Hippocampal formation (tissue), 2 donors: ENCODE data around the gene MDN1.

Experiments
- DNase-seq, 2 donors: peaks; one replicate each; lab custom pipeline; 2025; lab: John Stamatoyannopoulos, UW

The MDN1 gene

DNA sequence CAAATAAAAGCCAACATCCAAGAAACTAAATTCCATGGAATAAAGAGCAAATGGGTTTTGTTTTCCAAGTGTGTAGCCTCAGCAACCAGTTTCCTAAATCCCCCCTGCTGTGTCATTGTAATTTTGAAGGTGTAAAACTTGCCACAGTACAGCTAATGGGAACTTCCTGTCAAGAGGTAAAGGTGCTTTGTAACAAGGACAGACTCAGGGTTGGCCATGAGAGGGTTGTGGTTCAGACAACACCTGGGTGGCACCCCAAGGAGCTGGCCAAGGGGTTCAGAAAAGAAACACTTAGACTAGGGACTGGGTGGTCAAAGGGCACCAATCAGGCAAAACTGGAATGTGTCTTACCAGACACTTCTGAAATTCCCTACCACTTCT lies 128.7 kb downstream of the MDN1 start:
- DNase-seq, result no peak

DNA sequence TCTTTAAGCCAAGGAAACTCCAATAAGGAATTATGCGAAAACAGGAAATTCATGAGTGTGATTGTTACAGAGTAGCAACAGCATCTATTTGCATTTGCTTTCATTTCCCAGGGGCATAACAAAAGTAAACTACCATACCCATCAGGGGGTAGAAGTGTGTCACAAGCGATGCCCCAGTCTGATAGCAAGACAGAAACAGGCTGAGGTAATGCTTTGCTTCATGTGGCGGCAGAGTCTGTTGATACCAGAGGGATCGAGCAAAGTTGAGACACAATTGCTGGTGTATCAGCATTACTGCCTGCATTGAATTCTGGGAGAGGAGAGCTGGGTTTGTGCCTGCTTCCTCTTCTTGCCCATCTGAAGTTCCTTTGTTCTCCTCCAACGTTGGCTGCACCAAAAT lies 129.9 kb downstream of the MDN1 start:
- peak; percentile 67 to 86 for DNase-seq

- no peak for DNase-seq
These were observed 131.3 kb downstream of the MDN1 start for GRCh38 chr6:89688328-89688727.

DNA sequence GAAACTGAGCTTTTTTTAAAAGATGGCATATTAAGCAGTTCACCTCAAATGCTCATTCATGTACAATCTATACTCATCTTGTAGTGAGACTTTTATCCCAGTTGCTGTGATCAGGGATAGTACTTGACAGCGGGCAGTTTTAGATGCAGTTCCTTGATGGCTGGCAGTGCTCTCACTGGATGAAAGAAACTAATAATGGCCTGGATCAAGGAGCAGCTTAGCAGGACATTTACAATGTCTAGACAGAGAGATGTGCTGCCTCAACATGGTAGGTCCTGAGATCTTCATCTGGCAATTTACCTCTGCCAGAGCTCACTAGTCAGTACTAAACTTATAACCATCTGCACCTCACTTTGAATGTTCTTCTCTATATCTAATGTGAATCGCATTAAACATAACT lies 134.3 kb downstream of the MDN1 start:
- no peak for DNase-seq

DNA sequence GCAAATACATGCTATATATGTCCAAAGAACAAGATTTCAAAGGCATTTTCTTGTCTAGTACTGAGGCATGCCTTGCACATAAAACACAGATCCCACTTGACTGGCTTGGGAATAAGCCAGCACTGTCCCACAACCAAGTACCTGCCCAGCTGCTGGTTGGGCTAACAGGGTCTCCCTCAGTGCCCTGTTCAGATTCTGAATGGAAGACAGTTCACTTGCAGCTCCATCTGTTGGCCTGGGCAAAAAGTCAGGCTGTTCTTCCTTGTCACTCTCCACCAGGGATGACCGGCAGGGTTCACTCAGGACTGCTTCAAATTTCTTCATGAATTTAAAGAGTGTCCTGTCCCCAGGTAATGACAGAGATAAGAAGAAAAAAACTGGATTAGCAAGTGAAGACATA lies 136.6 kb downstream of the MDN1 start:
- DNase-seq, result no peak

- no peak for DNase-seq
These were observed 137.5 kb downstream of the MDN1 start for GRCh38 chr6:89681983-89682564.

- DNase-seq, result no peak
These were observed 139.0 kb downstream of the MDN1 start for GRCh38 chr6:89680551-89680950.

DNA sequence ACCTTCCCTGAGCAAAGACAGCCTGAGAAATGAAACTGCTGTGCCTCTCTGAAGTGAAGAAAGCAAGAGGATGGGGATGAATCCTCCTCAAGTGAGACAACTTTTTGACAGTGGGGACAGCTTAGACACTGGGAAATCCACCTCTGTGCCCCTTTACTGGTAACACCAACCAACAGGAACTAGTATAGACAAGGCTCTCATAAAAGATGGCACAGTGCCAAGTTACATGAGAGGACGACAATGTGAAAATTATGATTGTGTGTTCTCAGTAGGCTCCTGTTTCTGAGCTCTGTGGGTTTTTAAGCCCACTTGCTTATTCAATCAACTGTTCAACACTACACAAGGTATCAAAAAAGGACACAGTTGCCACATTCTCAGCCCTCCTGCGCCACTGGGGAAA lies 139.4 kb downstream of the MDN1 start:
- DNase-seq, result no peak

DNA sequence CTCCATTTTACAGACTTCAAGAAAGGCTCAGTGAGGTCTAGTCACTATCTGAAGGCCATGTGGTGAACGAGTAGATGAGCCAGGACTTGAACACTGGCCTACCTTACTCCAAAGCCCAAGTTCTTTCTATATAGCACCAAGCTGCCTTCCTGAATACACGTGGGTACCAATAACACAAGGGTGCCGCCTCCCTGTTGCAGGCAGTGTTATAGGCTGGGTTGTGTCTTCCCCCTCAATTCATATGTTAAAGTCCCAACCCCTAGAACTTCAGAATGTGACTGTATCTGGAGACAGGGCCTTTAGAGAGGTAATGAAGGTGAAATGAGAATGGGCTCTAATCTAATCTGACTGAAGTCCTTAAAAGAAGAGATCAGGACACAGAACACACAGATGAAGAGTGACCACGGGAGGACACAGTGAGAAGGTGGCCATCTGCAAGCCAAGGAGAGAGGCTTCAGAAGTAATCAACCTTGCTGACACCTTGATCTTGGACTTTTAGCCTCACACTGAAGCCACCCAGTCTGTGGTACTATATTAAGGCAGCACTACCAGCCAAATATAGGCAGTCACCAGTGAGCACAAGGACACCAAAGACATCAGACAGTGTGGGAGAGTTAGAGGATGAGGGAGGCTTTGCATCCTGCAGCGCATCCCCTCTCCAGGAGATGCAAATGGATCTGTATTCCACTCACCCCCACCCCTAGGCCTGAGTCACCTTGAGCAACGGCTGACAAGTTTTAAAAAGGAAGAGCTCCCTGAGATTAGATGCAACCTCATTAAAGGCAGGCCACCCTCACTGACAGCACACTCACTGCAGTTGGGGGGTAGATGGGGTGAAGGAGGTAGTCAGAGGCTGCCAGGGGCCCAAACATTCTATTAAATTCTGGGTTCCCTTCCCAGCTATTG lies 140.1 kb downstream of the MDN1 start:
- DNase-seq, result no peak

DNA sequence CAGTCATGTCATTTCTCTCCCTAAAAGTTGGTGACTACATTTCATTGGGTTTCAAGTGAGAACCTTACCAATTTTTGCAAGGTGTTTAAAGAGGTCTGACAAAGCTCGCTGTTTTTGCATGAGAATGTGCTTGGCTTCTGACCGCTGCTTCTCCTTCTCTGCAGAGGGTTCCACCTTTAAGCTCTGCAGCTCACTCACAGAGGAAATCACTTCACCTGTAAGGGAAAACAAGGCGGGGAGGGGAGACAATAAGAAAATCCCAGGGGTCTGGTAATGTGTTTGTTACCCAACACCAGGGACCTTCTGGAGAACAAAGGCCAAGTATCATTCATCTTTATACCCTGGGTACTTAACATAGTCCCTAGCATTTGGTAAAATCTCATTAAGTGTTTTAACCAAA lies 141.1 kb downstream of the MDN1 start:
- no peak for DNase-seq

DNA sequence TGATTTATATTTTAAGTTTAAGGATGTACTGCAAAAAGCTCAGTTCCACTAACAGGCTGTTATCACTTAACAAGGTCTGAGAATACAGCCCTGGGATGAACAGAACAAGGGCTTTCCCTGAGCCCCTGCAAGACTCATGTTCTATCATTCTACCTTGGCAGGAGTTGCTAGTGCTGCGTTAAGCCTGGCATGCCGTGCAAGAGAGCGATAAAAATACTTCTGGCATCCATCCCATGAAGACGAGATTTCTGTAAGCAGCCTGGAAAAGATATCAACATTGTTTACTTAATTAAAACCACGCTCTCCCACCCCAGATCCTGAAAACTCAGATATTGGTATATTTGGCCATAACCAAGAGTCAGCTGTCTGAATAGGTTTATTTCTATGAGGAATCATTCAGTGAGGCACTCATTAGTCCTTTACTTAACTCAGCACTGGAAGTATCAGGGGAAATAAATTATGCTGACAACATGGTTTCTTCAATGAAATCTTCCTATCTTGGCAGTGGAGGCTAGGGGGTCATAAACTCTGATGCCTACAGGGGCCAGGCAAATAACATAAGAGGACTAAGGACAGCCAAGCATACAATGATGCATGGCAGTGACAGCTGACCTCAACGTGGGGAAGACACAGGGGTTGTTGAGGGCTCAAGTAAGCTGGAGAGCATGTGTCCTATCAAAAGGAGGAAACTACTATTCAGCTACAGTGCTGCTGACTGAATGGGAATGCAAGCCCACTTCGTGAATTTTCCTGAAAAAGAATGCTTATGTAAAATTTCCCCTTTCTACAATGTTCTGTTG lies 143.4 kb downstream of the MDN1 start:
- DNase-seq, result no peak

DNA sequence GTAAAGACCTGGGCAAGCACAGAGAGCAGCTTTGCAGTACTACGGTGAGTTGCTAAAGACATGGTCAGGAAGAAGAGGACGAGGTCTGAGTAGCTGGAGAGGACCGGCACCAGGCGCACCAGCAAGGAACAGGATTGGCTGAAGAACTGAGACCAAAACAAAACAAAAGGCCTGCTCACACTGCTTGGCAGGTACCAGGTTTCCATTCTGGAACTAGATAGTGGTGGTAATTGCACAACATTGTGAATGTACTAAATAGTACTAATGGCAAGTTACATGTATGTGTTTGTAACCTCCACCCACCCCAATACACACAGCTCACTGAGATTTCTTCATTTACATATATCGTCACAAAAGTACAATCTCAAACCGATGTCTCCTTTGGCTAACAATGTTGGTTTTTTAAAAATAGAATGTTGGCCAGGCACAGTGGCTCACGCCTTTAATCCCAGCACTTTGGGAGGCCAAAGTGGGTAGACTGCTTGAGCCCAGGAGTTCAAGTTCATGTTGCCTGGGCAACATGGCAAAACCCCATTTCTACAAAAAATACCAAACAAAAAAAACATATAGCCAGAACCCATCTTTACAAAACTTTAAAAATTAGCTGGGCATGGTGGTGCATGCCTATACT lies 148.5 kb downstream of the MDN1 start:
- no peak for DNase-seq

DNA sequence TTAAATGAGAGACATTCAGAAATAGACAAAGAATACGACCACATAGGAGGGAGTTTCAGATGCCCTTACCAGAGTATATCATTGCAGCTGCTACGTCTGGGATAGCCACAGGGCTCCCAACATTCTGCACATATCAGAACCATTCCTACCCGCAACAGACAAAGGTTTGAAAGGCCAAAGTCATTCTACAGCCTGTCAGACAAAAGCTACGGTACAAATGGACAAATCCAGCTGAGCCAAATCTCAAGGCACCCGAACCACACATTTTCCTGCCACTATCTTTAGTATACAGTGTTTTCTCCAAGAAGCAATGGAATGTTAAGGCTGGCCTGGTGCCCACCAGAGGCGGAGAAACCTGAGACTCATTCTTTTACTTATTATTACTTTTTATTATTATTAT lies 150.6 kb downstream of the MDN1 start:
- DNase-seq, result no peak

GRCh38 chr6:89667872-89668556 lies 151.6 kb downstream of the MDN1 start:
- no peak for DNase-seq

- no peak for DNase-seq
These were observed 156.9 kb downstream of the MDN1 start for GRCh38 chr6:89662659-89663223.

DNA sequence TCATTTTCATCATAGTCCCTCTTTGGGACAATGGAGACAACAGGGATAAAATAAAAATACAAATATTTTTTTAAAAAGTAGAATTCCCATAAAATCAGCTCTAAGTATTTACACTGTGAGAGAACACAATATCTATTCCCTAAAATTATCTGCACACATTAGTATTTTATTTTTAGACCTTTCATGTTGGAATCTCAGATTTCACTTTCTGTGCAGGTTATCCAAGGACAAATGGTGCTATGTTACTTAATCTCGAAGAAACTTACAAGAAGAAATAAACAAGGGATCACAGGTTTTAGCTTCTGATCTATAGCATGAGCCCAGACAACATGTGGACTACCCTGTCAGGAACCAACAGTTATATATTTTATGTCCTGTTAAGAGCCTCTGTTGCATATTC lies 158.0 kb downstream of the MDN1 start:
- DNase-seq, result no peak

DNA sequence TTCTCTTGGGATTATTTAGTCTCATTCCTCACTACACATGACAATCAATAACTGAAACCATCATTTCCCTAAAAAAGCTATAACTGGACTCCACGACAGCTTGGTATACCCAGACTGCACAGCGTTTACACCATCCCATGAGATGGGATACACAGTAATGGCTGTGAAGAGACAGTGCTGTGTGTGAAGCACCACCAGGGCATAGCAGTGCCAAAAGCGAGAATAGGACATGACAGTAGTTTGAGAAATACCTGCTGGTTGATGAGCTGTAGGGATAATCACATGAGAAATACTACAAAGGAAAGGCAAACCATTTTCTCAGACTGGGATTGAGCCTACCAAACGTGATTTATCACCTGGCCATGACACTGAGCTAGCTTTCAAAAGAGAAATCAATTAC lies 158.6 kb downstream of the MDN1 start:
- no peak for DNase-seq

DNA sequence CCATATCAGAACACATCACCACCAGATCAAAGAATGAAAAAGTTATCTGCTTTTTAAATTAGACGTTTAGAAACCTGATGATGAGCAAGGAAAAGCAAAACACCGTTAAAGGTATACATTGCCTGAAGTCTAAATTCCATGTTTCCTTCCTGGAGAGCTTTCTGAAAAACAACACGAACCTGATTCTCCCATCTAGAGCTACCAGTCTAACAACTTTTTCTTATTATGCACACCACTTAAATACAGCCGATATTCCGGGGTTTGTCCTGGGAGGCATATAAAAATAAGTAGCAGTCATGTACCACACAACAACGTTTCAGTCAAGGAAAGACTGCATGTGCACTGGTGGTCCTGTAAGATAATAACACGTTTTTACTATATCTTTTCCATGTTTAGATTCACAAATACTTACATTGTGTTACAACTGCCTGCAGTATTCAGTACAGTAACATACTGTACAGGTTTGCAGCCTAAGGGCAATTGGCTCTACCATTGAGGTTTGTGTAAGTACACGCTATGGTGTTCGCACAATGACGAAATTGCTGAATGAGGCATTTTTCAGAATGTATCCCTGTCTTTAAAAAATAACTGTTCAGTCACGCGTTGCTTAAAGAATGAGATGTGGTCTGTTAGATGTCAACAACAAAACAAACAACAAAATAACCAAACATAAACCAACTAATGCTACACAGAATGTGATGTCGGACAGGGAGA lies 162.0 kb downstream of the MDN1 start:
- DNase-seq, result no peak

GRCh38 chr6:89655122-89655521 lies 164.5 kb downstream of the MDN1 start:
- DNase-seq, result no peak

GRCh38 chr6:89650579-89650978 lies 169.0 kb downstream of the MDN1 start:
- DNase-seq, result no peak

DNA sequence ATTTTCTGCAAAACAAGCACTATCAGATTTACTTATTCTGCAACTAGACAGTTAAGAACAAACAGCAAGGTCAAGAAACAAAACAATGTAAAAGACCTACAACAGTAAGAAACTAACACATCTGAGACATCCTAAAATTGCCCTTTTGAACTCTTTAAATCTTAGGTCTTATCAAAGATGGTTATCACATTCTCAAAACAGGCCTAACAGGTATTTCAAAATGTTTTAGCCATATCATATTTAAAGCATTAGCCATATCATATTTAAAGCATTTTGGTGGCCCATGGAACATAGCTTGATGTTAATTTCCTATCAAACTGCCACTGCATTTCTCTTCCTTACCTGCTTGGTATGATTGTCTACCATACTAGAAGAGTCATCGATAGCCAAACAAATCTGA lies 169.9 kb downstream of the MDN1 start:
- no peak for DNase-seq
